ENCODE results near the gene RBMS3.

The RBMS3 gene

GRCh38 chr3:29488922-29489321, 208.1 kb downstream of the RBMS3 start:
- Histone ChIP-seq H3K9ac (ENCODE audit: low read depth in 1 of 2, low read length in 2 of 2) (no peak overlapping the region), H3K36me3 (ENCODE audit: control insufficient read depth in 1 of 2, insufficient read depth in 2 of 2, low read length in 2 of 2) (no peaks in the 10 kb centered on the region), H3K9me3 (ENCODE audit: control insufficient read depth in 1 of 2, low read length in 2 of 2) (no peaks in the 10 kb centered on the region), H3K4me3 (ENCODE audit: low read depth in 1 of 2, low read length in 2 of 2) (no peak overlapping the region), H3K27ac (ENCODE audit: low read depth, low read length) (no peak overlapping the region), H3K4me1 (ENCODE audit: control insufficient read depth in 1 of 2, insufficient read depth in 2 of 2, low read length in 2 of 2) (no peaks in the 10 kb centered on the region), H3K27me3 (ENCODE audit: control insufficient read depth in 1 of 2, insufficient read depth in 2 of 2, low read length in 2 of 2) (no peaks in the 10 kb centered on the region)

- H3K27ac ChIP-seq (ENCODE audit: low read depth, low read length) = no peak overlapping the region
- H3K36me3 ChIP-seq (ENCODE audit: control insufficient read depth in 1 of 2, insufficient read depth in 2 of 2, low read length in 2 of 2) = no peaks in the 10 kb centered on the region
- no peaks in the 10 kb centered on the region for H3K27me3 ChIP-seq (ENCODE audit: control insufficient read depth in 1 of 2, insufficient read depth in 2 of 2, low read length in 2 of 2)
- no peak overlapping the region for H3K9ac ChIP-seq (ENCODE audit: low read depth in 1 of 2, low read length in 2 of 2)
- no peaks in the 10 kb centered on the region for H3K9me3 ChIP-seq (ENCODE audit: control insufficient read depth in 1 of 2, low read length in 2 of 2)
- no peak overlapping the region for H3K4me3 ChIP-seq (ENCODE audit: low read depth in 1 of 2, low read length in 2 of 2)
- no peaks in the 10 kb centered on the region for H3K4me1 ChIP-seq (ENCODE audit: control insufficient read depth in 1 of 2, insufficient read depth in 2 of 2, low read length in 2 of 2)
Measured at GRCh38 chr3:29493109-29493508, 212.2 kb downstream of the RBMS3 start.

- Histone ChIP-seq H3K9me3 (ENCODE audit: control insufficient read depth in 1 of 2, low read length in 2 of 2) (no peaks in the 10 kb centered on the region), H3K4me3 (ENCODE audit: low read depth in 1 of 2, low read length in 2 of 2) (no peak overlapping the region), H3K9ac (ENCODE audit: low read depth in 1 of 2, low read length in 2 of 2) (no peak overlapping the region), H3K27me3 (ENCODE audit: control insufficient read depth in 1 of 2, insufficient read depth in 2 of 2, low read length in 2 of 2) (no peaks in the 10 kb centered on the region), H3K36me3 (ENCODE audit: control insufficient read depth in 1 of 2, insufficient read depth in 2 of 2, low read length in 2 of 2) (no peaks in the 10 kb centered on the region), H3K27ac (ENCODE audit: low read depth, low read length) (no peak overlapping the region), H3K4me1 (ENCODE audit: control insufficient read depth in 1 of 2, insufficient read depth in 2 of 2, low read length in 2 of 2) (no peaks in the 10 kb centered on the region)
Measured at GRCh38 chr3:29494305-29495036, 213.6 kb downstream of the RBMS3 start.

- Histone ChIP-seq H3K9me3 (ENCODE audit: control insufficient read depth in 1 of 2, low read length in 2 of 2) (no peaks in the 10 kb centered on the region), H3K36me3 (ENCODE audit: control insufficient read depth in 1 of 2, insufficient read depth in 2 of 2, low read length in 2 of 2) (no peaks in the 10 kb centered on the region), H3K4me1 (ENCODE audit: control insufficient read depth in 1 of 2, insufficient read depth in 2 of 2, low read length in 2 of 2) (no peaks in the 10 kb centered on the region), H3K27me3 (ENCODE audit: control insufficient read depth in 1 of 2, insufficient read depth in 2 of 2, low read length in 2 of 2) (no peaks in the 10 kb centered on the region), H3K27ac (ENCODE audit: low read depth, low read length) (no peak overlapping the region), H3K4me3 (ENCODE audit: low read depth in 1 of 2, low read length in 2 of 2) (no peak overlapping the region), H3K9ac (ENCODE audit: low read depth in 1 of 2, low read length in 2 of 2) (no peak overlapping the region)
Measured at GRCh38 chr3:29497282-29497681, 216.4 kb downstream of the RBMS3 start.

- no peak overlapping the region for H3K27ac ChIP-seq (ENCODE audit: low read depth, low read length)
- H3K4me1 ChIP-seq (ENCODE audit: control insufficient read depth in 1 of 2, insufficient read depth in 2 of 2, low read length in 2 of 2) = no peaks in the 10 kb centered on the region
- no peaks in the 10 kb centered on the region for H3K27me3 ChIP-seq (ENCODE audit: control insufficient read depth in 1 of 2, insufficient read depth in 2 of 2, low read length in 2 of 2)
- no peak overlapping the region for H3K4me3 ChIP-seq (ENCODE audit: low read depth in 1 of 2, low read length in 2 of 2)
- H3K36me3 ChIP-seq (ENCODE audit: control insufficient read depth in 1 of 2, insufficient read depth in 2 of 2, low read length in 2 of 2) = no peaks in the 10 kb centered on the region
- no peak overlapping the region for H3K9ac ChIP-seq (ENCODE audit: low read depth in 1 of 2, low read length in 2 of 2)
- H3K9me3 ChIP-seq (ENCODE audit: control insufficient read depth in 1 of 2, low read length in 2 of 2) = no peaks in the 10 kb centered on the region
Measured at GRCh38 chr3:29502771-29503170, 221.9 kb downstream of the RBMS3 start.

- no peak overlapping the region for H3K4me3 ChIP-seq (ENCODE audit: low read depth in 1 of 2, low read length in 2 of 2)
- no peaks in the 10 kb centered on the region for H3K4me1 ChIP-seq (ENCODE audit: control insufficient read depth in 1 of 2, insufficient read depth in 2 of 2, low read length in 2 of 2)
- no peaks in the 10 kb centered on the region for H3K27me3 ChIP-seq (ENCODE audit: control insufficient read depth in 1 of 2, insufficient read depth in 2 of 2, low read length in 2 of 2)
- no peak overlapping the region for H3K27ac ChIP-seq (ENCODE audit: low read depth, low read length)
- H3K36me3 ChIP-seq (ENCODE audit: control insufficient read depth in 1 of 2, insufficient read depth in 2 of 2, low read length in 2 of 2) = no peaks in the 10 kb centered on the region
- no peaks in the 10 kb centered on the region for H3K9me3 ChIP-seq (ENCODE audit: control insufficient read depth in 1 of 2, low read length in 2 of 2)
- no peak overlapping the region for H3K9ac ChIP-seq (ENCODE audit: low read depth in 1 of 2, low read length in 2 of 2)
Measured at GRCh38 chr3:29503314-29503713, 222.4 kb downstream of the RBMS3 start.

- Histone ChIP-seq H3K27me3 (ENCODE audit: control insufficient read depth in 1 of 2, insufficient read depth in 2 of 2, low read length in 2 of 2) (no peaks in the 10 kb centered on the region), H3K27ac (ENCODE audit: low read depth, low read length) (no peak overlapping the region), H3K4me3 (ENCODE audit: low read depth in 1 of 2, low read length in 2 of 2) (no peak overlapping the region), H3K36me3 (ENCODE audit: control insufficient read depth in 1 of 2, insufficient read depth in 2 of 2, low read length in 2 of 2) (no peaks in the 10 kb centered on the region), H3K9ac (ENCODE audit: low read depth in 1 of 2, low read length in 2 of 2) (no peak overlapping the region), H3K4me1 (ENCODE audit: control insufficient read depth in 1 of 2, insufficient read depth in 2 of 2, low read length in 2 of 2) (no peaks in the 10 kb centered on the region), H3K9me3 (ENCODE audit: control insufficient read depth in 1 of 2, low read length in 2 of 2) (no peaks in the 10 kb centered on the region)
Measured at GRCh38 chr3:29503958-29504357, 223.1 kb downstream of the RBMS3 start.

- H3K9ac ChIP-seq (ENCODE audit: low read depth in 1 of 2, low read length in 2 of 2) = no peak overlapping the region
- no peak overlapping the region for H3K4me3 ChIP-seq (ENCODE audit: low read depth in 1 of 2, low read length in 2 of 2)
- no peaks in the 10 kb centered on the region for H3K9me3 ChIP-seq (ENCODE audit: control insufficient read depth in 1 of 2, low read length in 2 of 2)
- H3K27ac ChIP-seq (ENCODE audit: low read depth, low read length) = no peak overlapping the region
- H3K4me1 ChIP-seq (ENCODE audit: control insufficient read depth in 1 of 2, insufficient read depth in 2 of 2, low read length in 2 of 2) = no peaks in the 10 kb centered on the region
- H3K36me3 ChIP-seq (ENCODE audit: control insufficient read depth in 1 of 2, insufficient read depth in 2 of 2, low read length in 2 of 2) = no peaks in the 10 kb centered on the region
- no peaks in the 10 kb centered on the region for H3K27me3 ChIP-seq (ENCODE audit: control insufficient read depth in 1 of 2, insufficient read depth in 2 of 2, low read length in 2 of 2)
Measured at GRCh38 chr3:29506502-29506901, 225.6 kb downstream of the RBMS3 start.

- Histone ChIP-seq H3K9me3 (ENCODE audit: control insufficient read depth in 1 of 2, low read length in 2 of 2) (no peaks in the 10 kb centered on the region), H3K9ac (ENCODE audit: low read depth in 1 of 2, low read length in 2 of 2) (no peak overlapping the region), H3K27me3 (ENCODE audit: control insufficient read depth in 1 of 2, insufficient read depth in 2 of 2, low read length in 2 of 2) (no peaks in the 10 kb centered on the region), H3K36me3 (ENCODE audit: control insufficient read depth in 1 of 2, insufficient read depth in 2 of 2, low read length in 2 of 2) (no peaks in the 10 kb centered on the region), H3K4me3 (ENCODE audit: low read depth in 1 of 2, low read length in 2 of 2) (no peak overlapping the region), H3K4me1 (ENCODE audit: control insufficient read depth in 1 of 2, insufficient read depth in 2 of 2, low read length in 2 of 2) (peaks cover 0 to 12% of the 10 kb centered on the region in 2 donors), H3K27ac (ENCODE audit: low read depth, low read length) (no peak overlapping the region)
Measured at GRCh38 chr3:29511701-29512100, 230.8 kb downstream of the RBMS3 start.

- H3K4me1 ChIP-seq (ENCODE audit: control insufficient read depth in 1 of 2, insufficient read depth in 2 of 2, low read length in 2 of 2) = peaks cover 0 to 12% of the 10 kb centered on the region in 2 donors
- H3K4me3 ChIP-seq (ENCODE audit: low read depth in 1 of 2, low read length in 2 of 2) = no peak overlapping the region
- H3K27me3 ChIP-seq (ENCODE audit: control insufficient read depth in 1 of 2, insufficient read depth in 2 of 2, low read length in 2 of 2) = no peaks in the 10 kb centered on the region
- no peak overlapping the region for H3K27ac ChIP-seq (ENCODE audit: low read depth, low read length)
- no peaks in the 10 kb centered on the region for H3K9me3 ChIP-seq (ENCODE audit: control insufficient read depth in 1 of 2, low read length in 2 of 2)
- H3K9ac ChIP-seq (ENCODE audit: low read depth in 1 of 2, low read length in 2 of 2) = no peak overlapping the region
- no peaks in the 10 kb centered on the region for H3K36me3 ChIP-seq (ENCODE audit: control insufficient read depth in 1 of 2, insufficient read depth in 2 of 2, low read length in 2 of 2)
Measured at GRCh38 chr3:29512641-29513040, 231.8 kb downstream of the RBMS3 start.
